ENCODE measurements around the gene SLC8B1. TPM values are rescaled to one million over a fixed set of nuclear protein-coding genes. Genes with fewer than 3 reads are reported as not detected.

SLC8B1 gene
- total RNA-seq, 4 donors from 2014 or later: 22.7 to 59.3 (median 41.3) TPM

DNA sequence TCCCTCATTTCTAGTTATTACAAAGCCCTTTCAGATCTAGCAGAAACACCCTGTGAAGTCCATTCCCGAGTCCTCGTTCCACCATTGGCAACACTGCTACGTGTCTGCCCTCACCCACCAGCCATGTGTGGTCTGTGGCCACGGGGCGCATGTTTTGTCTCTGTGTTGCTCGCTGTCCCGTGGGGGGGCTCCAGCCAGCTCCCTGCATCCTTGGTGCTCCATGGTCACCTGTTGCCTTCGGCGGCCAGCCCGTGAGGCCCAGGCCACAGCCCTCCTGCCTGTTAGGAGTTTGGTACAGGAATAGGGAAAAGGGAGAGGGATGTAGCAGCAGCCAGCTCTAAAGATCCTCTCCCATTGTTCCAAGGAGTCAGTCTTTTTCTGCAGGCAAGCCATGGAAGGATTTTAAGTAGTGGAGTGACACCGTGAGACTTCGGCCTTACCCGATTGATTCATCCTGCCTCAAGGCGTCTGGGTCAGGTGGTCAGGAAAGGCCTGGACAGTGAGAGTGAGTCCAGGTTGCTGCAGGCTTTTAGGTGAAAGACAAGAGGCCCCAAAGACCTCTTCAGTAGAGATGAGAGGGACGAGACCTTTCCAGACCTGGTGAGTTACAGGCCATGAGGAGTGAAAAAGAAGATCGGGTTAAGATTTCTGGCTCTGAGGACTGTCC lies 83.4 kb downstream of the SLC8B1 start:
- TF ChIP-seq, protein P1, sequence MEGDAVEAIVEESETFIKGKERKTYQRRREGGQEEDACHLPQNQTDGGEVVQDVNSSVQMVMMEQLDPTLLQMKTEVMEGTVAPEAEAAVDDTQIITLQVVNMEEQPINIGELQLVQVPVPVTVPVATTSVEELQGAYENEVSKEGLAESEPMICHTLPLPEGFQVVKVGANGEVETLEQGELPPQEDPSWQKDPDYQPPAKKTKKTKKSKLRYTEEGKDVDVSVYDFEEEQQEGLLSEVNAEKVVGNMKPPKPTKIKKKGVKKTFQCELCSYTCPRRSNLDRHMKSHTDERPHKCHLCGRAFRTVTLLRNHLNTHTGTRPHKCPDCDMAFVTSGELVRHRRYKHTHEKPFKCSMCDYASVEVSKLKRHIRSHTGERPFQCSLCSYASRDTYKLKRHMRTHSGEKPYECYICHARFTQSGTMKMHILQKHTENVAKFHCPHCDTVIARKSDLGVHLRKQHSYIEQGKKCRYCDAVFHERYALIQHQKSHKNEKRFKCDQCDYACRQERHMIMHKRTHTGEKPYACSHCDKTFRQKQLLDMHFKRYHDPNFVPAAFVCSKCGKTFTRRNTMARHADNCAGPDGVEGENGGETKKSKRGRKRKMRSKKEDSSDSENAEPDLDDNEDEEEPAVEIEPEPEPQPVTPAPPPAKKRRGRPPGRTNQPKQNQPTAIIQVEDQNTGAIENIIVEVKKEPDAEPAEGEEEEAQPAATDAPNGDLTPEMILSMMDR (IDR thresholded peaks at IDR 0.05): no peak
- ATAC-seq (ENCODE audit: low FRiP score) (no peak), DNase-seq (ENCODE audit: low spot score) (no peak)

DNA sequence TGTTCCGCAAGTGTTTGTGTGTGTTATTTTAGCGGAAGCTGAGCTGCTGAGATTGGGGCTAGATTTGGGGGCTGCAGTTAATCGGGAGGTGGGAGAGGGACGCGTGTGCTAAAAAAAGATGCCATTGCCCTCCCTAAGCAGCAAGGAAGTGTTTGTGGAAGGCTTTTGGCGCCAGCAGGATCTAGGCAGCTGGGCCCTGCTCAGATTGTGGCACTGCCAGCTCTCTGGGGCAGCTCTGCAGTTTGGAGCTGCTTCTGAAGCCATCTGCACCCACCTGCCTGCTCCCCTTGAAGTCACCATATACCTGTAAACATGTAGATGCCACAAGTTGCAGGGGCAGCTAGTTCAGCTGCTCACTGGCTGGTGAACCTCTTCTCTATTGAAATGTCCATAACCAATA lies 84.9 kb downstream of the SLC8B1 start:
- DNase-seq (ENCODE audit: low spot score) (no peak), ATAC-seq (ENCODE audit: low FRiP score) (no peak)
- TF ChIP-seq, protein P1 (IDR thresholded peaks at IDR 0.05): no peak

DNA sequence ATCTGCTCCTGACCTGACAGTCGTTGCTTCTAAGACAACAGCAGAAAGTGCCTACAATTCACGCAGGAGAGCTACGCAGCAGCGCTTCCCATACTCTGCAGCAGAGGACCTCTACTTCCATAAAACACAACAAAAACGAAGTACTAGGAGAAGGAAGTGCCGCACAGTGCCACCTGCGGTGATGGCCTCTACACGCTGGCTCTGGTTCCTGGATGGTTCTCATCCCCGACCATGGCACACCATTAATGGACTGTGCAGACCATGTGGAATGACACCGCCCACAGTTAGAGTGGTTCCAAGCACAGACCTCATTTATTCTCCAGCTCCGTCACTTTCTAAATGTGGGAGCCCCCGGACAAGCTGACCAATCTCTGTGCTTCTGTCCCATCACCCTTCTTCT lies 85.4 kb downstream of the SLC8B1 start:
- TF ChIP-seq, protein P1 (IDR thresholded peaks at IDR 0.05): no peak
- no peak for DNase-seq (ENCODE audit: low spot score)
- no peak for ATAC-seq (ENCODE audit: low FRiP score)

DNA sequence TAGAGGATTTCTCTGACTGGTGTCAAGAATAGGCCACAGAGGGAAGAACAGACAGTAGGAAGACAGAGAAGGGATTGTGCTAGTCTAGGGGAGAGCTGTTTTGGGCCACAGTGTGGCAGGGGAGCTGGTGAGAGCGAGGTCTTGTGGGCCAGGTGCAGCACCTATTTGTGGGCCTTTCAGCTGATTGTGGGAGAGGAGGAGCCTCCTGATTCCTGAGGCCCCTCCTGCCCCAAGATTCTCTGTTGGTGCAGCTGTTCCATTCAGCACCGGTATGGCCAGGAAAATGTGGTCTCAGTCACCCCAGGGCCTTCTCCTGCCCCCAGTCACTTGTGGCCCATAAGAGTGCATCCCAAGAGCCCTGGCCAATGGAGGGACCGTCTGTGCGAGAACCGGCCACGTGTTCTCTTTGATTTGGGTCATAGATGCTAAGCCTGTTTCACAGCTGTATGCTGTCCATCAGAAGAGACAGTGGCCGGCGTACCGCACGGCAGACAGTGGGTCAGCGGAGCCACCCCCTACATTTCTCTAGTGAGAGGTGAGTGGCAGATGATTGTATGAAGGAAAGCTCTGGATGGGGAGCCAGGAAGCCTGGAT lies 86.0 kb downstream of the SLC8B1 start:
- TF ChIP-seq, protein P1 (IDR thresholded peaks at IDR 0.05): no peak
- no peak for DNase-seq (ENCODE audit: low spot score)
- ATAC-seq (ENCODE audit: low FRiP score): no peak

Small RNA genes lying within 50 kb of the gene (small RNA-seq; reads per million reads assigned to genes)
- not detected for gene MIR6762

Other genes with a start within 250 kb of the SLC8B1 start
- gene RASAL1, start 199.3 kb downstream of the SLC8B1 start, total RNA-seq: not detected
- gene CFAP73, start 185.4 kb downstream of the SLC8B1 start, total RNA-seq: not detected
- gene DDX54, start 149.6 kb downstream of the SLC8B1 start, total RNA-seq: 10 to 100 TPM; 42.4 to 67.0 (median 51.8) TPM
- gene RITA1, start 149.4 kb downstream of the SLC8B1 start, total RNA-seq: 10 to 100 TPM in 3 of 4 donors, 1 to 10 TPM in 1; 7.9 to 14.3 (median 11.5) TPM
- 10 to 100 TPM; 29.4 to 52.0 (median 33.5) TPM for gene TPCN1, start 113.6 kb downstream of the SLC8B1 start, total RNA-seq
- gene PLBD2, start 23.5 kb upstream of the SLC8B1 start, total RNA-seq: 10 to 100 TPM; 26.4 to 50.2 (median 36.2) TPM
- 10 to 100 TPM in 1 of 4 donors, 1 to 10 TPM in 2, under 1 TPM in 1; 0.63 to 52.1 (median 3.3) TPM for gene SDS, start 68.8 kb upstream of the SLC8B1 start, total RNA-seq
- gene SDSL, start 87.3 kb upstream of the SLC8B1 start, total RNA-seq: 1 to 10 TPM; 2.1 to 6.0 (median 4.1) TPM
- not detected for gene LHX5, start 136.8 kb upstream of the SLC8B1 start, total RNA-seq